Fibroblast of lung (primary cell): ENCODE data around the gene EYA2.

Experiments
- EZH2 ChIP-seq: IDR thresholded peaks from 2 replicates; pipeline ENCODE4 v1.5.1; 2012; ENCODE audit warnings: low read length, control low read depth, mild to moderate bottlenecking; ENCODE audit errors: missing control alignments
- TF ChIP-seq, protein P1 (sequence below), 2 donors: IDR thresholded peaks in 1 of 2; conservative IDR thresholded peaks in 1 of 2; 1 replicate in 1 of 2; 2 replicates in 1 of 2; pipeline ENCODE4 v1.5.1; 2011 to 2012; ENCODE audit warnings: low read length in 2 of 2, control low read depth in 1 of 2, inconsistent platforms in 1 of 2, low read depth in 1 of 2, mild to moderate bottlenecking in 1 of 2

DNA sequence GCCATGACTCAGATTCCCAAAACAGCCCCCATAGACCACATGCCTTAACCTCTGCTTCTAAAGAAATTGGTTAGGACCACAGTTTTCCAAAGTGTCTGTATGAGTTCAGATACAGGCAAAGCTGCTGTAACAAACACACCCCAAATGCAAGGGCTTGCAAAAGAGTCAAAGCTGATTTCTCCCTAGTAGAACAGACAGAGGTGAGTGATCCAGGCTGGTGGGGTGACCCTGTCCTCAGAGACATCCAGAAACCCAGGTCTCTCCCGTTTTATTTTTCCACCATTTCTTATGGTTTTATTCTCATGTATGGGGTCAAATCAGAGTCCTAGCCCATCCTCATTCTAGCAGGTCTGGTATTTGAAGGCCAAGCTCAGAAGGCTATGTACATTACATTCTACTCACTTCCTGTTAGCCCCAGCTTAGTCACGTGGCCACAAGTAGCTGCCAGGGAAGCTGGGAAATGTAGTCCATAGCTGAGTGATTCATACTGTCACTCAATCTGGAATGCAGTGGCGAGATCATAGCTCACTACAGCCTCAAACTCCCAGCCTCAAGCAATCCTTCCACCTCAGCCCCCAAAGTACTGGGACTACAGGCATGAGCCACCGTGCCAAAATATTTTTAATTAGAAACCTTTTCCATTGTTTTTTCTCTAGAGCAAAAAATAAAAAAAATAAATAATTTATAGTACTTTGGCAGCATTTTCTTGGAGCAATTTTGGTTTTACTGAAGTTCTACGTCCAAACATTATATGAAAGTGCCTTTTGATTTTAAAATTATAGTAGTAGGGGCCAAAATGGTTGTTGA, 286.6 kb downstream of the EYA2 start:
- TF ChIP-seq, protein P1, sequence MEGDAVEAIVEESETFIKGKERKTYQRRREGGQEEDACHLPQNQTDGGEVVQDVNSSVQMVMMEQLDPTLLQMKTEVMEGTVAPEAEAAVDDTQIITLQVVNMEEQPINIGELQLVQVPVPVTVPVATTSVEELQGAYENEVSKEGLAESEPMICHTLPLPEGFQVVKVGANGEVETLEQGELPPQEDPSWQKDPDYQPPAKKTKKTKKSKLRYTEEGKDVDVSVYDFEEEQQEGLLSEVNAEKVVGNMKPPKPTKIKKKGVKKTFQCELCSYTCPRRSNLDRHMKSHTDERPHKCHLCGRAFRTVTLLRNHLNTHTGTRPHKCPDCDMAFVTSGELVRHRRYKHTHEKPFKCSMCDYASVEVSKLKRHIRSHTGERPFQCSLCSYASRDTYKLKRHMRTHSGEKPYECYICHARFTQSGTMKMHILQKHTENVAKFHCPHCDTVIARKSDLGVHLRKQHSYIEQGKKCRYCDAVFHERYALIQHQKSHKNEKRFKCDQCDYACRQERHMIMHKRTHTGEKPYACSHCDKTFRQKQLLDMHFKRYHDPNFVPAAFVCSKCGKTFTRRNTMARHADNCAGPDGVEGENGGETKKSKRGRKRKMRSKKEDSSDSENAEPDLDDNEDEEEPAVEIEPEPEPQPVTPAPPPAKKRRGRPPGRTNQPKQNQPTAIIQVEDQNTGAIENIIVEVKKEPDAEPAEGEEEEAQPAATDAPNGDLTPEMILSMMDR (conservative IDR thresholded peaks at IDR 0.05 in 1 of 2, IDR thresholded peaks at IDR 0.05 in 1 of 2; ENCODE audit: low read depth in 1 of 2, low read length in 2 of 2), result no peak
- no peak for TF ChIP-seq EZH2
